Hippocampal formation (tissue), 2 donors: Measurements from ENCODE around the gene OR4K5.
"Not testable (repeated sequence)": the region's sequence is repeated elsewhere in the genome, so short reads cannot be mapped to it uniquely, and the experiment has no call there.

Source experiments
- DNase-seq, 2 donors: peaks; one replicate each; lab custom pipeline; 2025; lab: John Stamatoyannopoulos, UW

OR4K5 gene

GRCh38 chr14:19920021-19920657 lies at the start of gene OR4K5:
TSS of gene OR4K5 (plus strand) at chr14:19920607. CDS start at chr14:19920607, 0 bp downstream.
- DNase-seq, result no peak

- no peak for DNase-seq
Measured at GRCh38 chr14:19873178-19873577, 47.2 kb upstream of the OR4K5 start.

- no peak for DNase-seq
Measured at GRCh38 chr14:19874842-19875241, 45.6 kb upstream of the OR4K5 start, which contains the start of gene OR4K2. TSS of gene OR4K2 (plus strand) at chr14:19875142. CDS start at chr14:19876268, 1,126 bp downstream.

- DNase-seq, result peak in 1 of 2 donors; percentile 8
Measured at GRCh38 chr14:19878029-19878642, 42.3 kb upstream of the OR4K5 start.

GRCh38 chr14:19895282-19895681 lies 25.1 kb upstream of the OR4K5 start:
- no peak for DNase-seq

GRCh38 chr14:19900999-19901398 lies 19.4 kb upstream of the OR4K5 start:
- no peak for DNase-seq

GRCh38 chr14:19902409-19902808 lies 18.0 kb upstream of the OR4K5 start:
- no peak for DNase-seq

GRCh38 chr14:19906665-19907064 lies 13.7 kb upstream of the OR4K5 start:
- no peak for DNase-seq

- DNase-seq, result no peak
Measured at GRCh38 chr14:19911114-19911513, 9.3 kb upstream of the OR4K5 start.

GRCh38 chr14:19917243-19917642 lies 3.2 kb upstream of the OR4K5 start:
- DNase-seq, result no peak

GRCh38 chr14:19917955-19918518 lies 2.4 kb upstream of the OR4K5 start:
- no peak for DNase-seq

- DNase-seq, result no peak
Measured at GRCh38 chr14:19918553-19919264, 1.7 kb upstream of the OR4K5 start.

GRCh38 chr14:19930617-19931016 lies 10.2 kb downstream of the OR4K5 start, which contains the start of gene OR4K1:
TSS of gene OR4K1 (plus strand) at chr14:19930917. CDS start at chr14:19935667, 4,750 bp downstream.
- DNase-seq, result no peak

GRCh38 chr14:19941668-19942067 lies 21.3 kb downstream of the OR4K5 start:
- no peak for DNase-seq

- no peak for DNase-seq
Measured at GRCh38 chr14:19947413-19948090, 27.1 kb downstream of the OR4K5 start.

GRCh38 chr14:19949218-19949617 lies 28.8 kb downstream of the OR4K5 start:
- DNase-seq, result no peak

- not testable (repeated sequence) for DNase-seq
Measured at GRCh38 chr14:19969735-19970134, 49.3 kb downstream of the OR4K5 start.
